Endothelial cell of umbilical vein (primary cell): ENCODE measurements around the gene HKDC1. TPM values are rescaled to one million over a fixed set of nuclear protein-coding genes. Genes with fewer than 3 reads are reported as not detected.

ENCODE experiments used
- BruUV-seq: library from RNA; stranded (reverse); fragments of 400-500 nt; replicated peaks from 2 replicates; lab custom pipeline; 2021; lab: Mats Ljungman, UMichigan
- CTCF ChIA-PET: fragments of 300-600, 350-600 bp; sonication (Branson Sonifier 250); formaldehyde crosslinking; loops from one replicate; lab custom pipeline; 2021; ENCODE audit warnings: antibody characterized with exemption, inconsistent platforms; lab: Charles Lee
- POLR2A ChIA-PET: fragments of 300-600, 350-600 bp; sonication (Branson Sonifier 250); formaldehyde crosslinking; loops from one replicate; lab custom pipeline; 2021; ENCODE audit warnings: antibody characterized with exemption, inconsistent platforms; lab: Charles Lee
- DNase-seq: peaks from one replicate; pipeline ENCODE4 v3.0.0-alpha.2; 2011; ENCODE audit warnings: low read depth, low spot score
- FAIRE-seq: peaks from 2 replicates; lab custom pipeline; 2011; peaks lifted over from hg19 to GRCh38; lab: Jason Lieb, UNC
- H2AFZ ChIP-seq: 2 replicates; pipeline ENCODE4 v1.6.0; 2012; ENCODE audit warnings: low read depth, low read length, control low read depth, inconsistent platforms
- H3K27ac ChIP-seq: 2 replicates; pipeline ENCODE4 v1.5.1; 2011; ENCODE audit warnings: low read depth, mild to moderate bottlenecking, control low read depth, low read length, moderate library complexity; ENCODE audit not compliant: insufficient read depth
- H3K27me3 ChIP-seq, 2 experiments: 2 replicates each; pipeline versions ENCODE4 v1.6.0 to v1.6.1; 2011; ENCODE audit warnings: low read length in 2 of 2, mixed read lengths in 1 of 2; ENCODE audit not compliant: control insufficient read depth in 2 of 2, insufficient read depth in 2 of 2
- H3K36me3 ChIP-seq, 2 experiments: 2 replicates in 1 of 2; 3 replicates in 1 of 2; pipeline ENCODE4 v1.5.1; 2011; ENCODE audit warnings: low read length in 2 of 2, mild to moderate bottlenecking in 1 of 2, moderate library complexity in 1 of 2; ENCODE audit not compliant: control insufficient read depth in 2 of 2, insufficient read depth in 2 of 2; ENCODE audit errors: extremely low read depth in 1 of 2
- H3K4me1 ChIP-seq: 3 replicates; pipeline ENCODE4 v1.5.1; 2011; ENCODE audit warnings: mild to moderate bottlenecking, low read length; ENCODE audit not compliant: control insufficient read depth, insufficient read depth; ENCODE audit errors: extremely low read depth
- H3K4me2 ChIP-seq: 2 replicates; pipeline ENCODE4 v1.6.1; 2011; ENCODE audit warnings: low read length, control low read depth, mixed read lengths; ENCODE audit not compliant: insufficient read depth
- H3K4me3 ChIP-seq, 3 experiments: fragments of 200-600 bp in 1 of 3; sonication (generic), shearing (Covaris generic) in 1 of 3; replicated peaks in 1 of 3; 2 replicates each; pipeline ENCODE4 v1.5.1; 2011 to 2016; ENCODE audit warnings: control low read depth in 3 of 3, low read length in 3 of 3, mild to moderate bottlenecking in 2 of 3, inconsistent platforms in 1 of 3, low read depth in 1 of 3, moderate library complexity in 1 of 3; ENCODE audit not compliant: insufficient read depth in 1 of 3
- H3K79me2 ChIP-seq: 2 replicates; pipeline ENCODE4 v1.6.0; 2012; ENCODE audit warnings: low read length, inconsistent platforms; ENCODE audit not compliant: control insufficient read depth, insufficient read depth
- H3K9ac ChIP-seq: replicated peaks from 2 replicates; pipeline ENCODE3; 2011; ENCODE audit warnings: low read length, control low read depth; ENCODE audit not compliant: insufficient read depth; ENCODE audit errors: extremely low read depth
- H3K9me1 ChIP-seq: replicated peaks from 3 replicates; pipeline ENCODE4 v1.6.0; 2011; ENCODE audit warnings: mild to moderate bottlenecking, low read length; ENCODE audit not compliant: control insufficient read depth, insufficient read depth; ENCODE audit errors: extremely low read depth
- H3K9me3 ChIP-seq: replicated peaks from 2 replicates; pipeline ENCODE4 v1.5.1; 2012; ENCODE audit warnings: low read length, inconsistent platforms; ENCODE audit not compliant: control insufficient read depth, insufficient read depth
- H4K20me1 ChIP-seq: replicated peaks from 2 replicates; pipeline ENCODE3; 2011; ENCODE audit warnings: mild to moderate bottlenecking, low read length; ENCODE audit not compliant: control insufficient read depth, insufficient read depth; ENCODE audit errors: extremely low read depth
- CTCF ChIP-seq, 2 donors: IDR thresholded peaks; 1 replicate in 1 of 2; 2 replicates in 1 of 2; pipeline ENCODE4 v1.5.1; 2011; ENCODE audit warnings: low read length in 2 of 2, mild to moderate bottlenecking in 2 of 2, moderate library complexity in 2 of 2, control low read depth in 1 of 2, inconsistent platforms in 1 of 2, low read depth in 1 of 2; ENCODE audit not compliant: insufficient read depth in 1 of 2; ENCODE audit errors: extremely low read depth in 1 of 2
- EZH2 ChIP-seq: IDR thresholded peaks from 2 replicates; pipeline ENCODE4 v1.6.1; 2012; ENCODE audit warnings: borderline replicate concordance, low read depth, mild to moderate bottlenecking, moderate library complexity, low read length, inconsistent platforms; ENCODE audit not compliant: severe bottlenecking
- FOS ChIP-seq: IDR thresholded peaks from 2 replicates; pipeline ENCODE4 v1.6.1; 2011; ENCODE audit warnings: mild to moderate bottlenecking, low read length, moderate library complexity, borderline replicate concordance; ENCODE audit not compliant: insufficient read depth
- GATA2 ChIP-seq: IDR thresholded peaks from 2 replicates; pipeline ENCODE4 v1.7.0; 2011; ENCODE audit warnings: low read depth, mild to moderate bottlenecking, moderate library complexity, mixed read lengths, low read length; ENCODE audit not compliant: insufficient read length, insufficient read depth
- JUN ChIP-seq: IDR thresholded peaks from 2 replicates; pipeline ENCODE4 v1.6.1; 2011; ENCODE audit warnings: borderline replicate concordance, low read depth; ENCODE audit not compliant: insufficient read length, insufficient read depth
- MYC ChIP-seq: IDR thresholded peaks from one replicate; pipeline ENCODE4 v1.6.1; 2011; ENCODE audit warnings: mild to moderate bottlenecking, low read depth, low read length
- POLR2A ChIP-seq: IDR thresholded peaks from 2 replicates; pipeline ENCODE4 v1.6.1; 2012; ENCODE audit warnings: low read depth, mild to moderate bottlenecking, control low read depth, low read length
- POLR2AphosphoS5 ChIP-seq: IDR thresholded peaks from 2 replicates; pipeline ENCODE4 v1.6.1; 2012; ENCODE audit warnings: low read depth, mild to moderate bottlenecking, control low read depth, low read length, moderate library complexity; ENCODE audit not compliant: insufficient read depth
- dilution Hi-C: fragments of 300-500 bp; cut with MboI; formaldehyde crosslinking; loops from one replicate; pipeline ENCODE4 v1.15.0; 2019; ENCODE audit warnings: low sequenced_read_pairs; ENCODE audit not compliant: extremely low pct_ligation_motif_present
- intact Hi-C: fragments of 100-400 bp; cut with micrococcal nuclease; formaldehyde crosslinking; loops from one replicate; pipeline ENCODE4 v1.10.0; 2022
- polyA plus RNA-seq, 4 experiments: library from polyadenylated mRNA; depleted of rRNA in 3 of 4; stranded (reverse) in 3 of 4; unstranded in 1 of 4; fragments of >200 nt; gene quantifications; 2 replicates each; pipeline versions ENCODE4 v1.2.1 to v1.2.3, GENCODE V29; 2011 to 2012; ENCODE audit warnings: missing spikeins in 1 of 4
- total RNA-seq: library from RNA; stranded (reverse); gene quantifications from 2 replicates; pipeline ENCODE4 v1.2.3, GENCODE V29; 2021
- TF ChIP-seq, protein P1 (sequence below): IDR thresholded peaks from 2 replicates; pipeline ENCODE4 v1.6.1; 2011; ENCODE audit not compliant: insufficient read depth, insufficient read length

Gene HKDC1
- total and polyA plus RNA-seq, 2 donors (not counting 3 experiments of a cell fraction or from before 2014, with no cell fraction given), result not detected

- no peak overlapping the region for H3K4me2 ChIP-seq
- FAIRE-seq (no peak), DNase-seq (no peak)
- intact Hi-C loops (no loop called here), dilution Hi-C loops (no loop called here)
- H3K79me2 ChIP-seq, result no peaks in the 10 kb centered on the region
- ChIA-PET POLR2A (no interaction called here), CTCF (no interaction called here)
- TF ChIP-seq JUN (no peak), MYC (no peak)
- no peak overlapping the region for H3K4me3 ChIP-seq
- H4K20me1 ChIP-seq, result no peaks in the 10 kb centered on the region
- no peak overlapping the region for H2AFZ ChIP-seq
- H3K9me1 ChIP-seq, result no peaks in the 10 kb centered on the region
- peaks cover 0 to 2% of the 10 kb centered on the region in 2 experiments for H3K27me3 ChIP-seq
- no peak overlapping the region for H3K9ac ChIP-seq
- no peak overlapping the region for H3K27ac ChIP-seq
- no TSS peak for BruUV-seq
- no peaks in the 10 kb centered on the region for H3K36me3 ChIP-seq
- H3K4me1 ChIP-seq, result no peaks in the 10 kb centered on the region
- no peaks in the 10 kb centered on the region for H3K9me3 ChIP-seq
Observed at GRCh38 chr10:69254877-69255276, 34.7 kb downstream of the HKDC1 start.

- Histone ChIP-seq H3K9me1 (no peaks in the 10 kb centered on the region), H3K4me2 (no peak overlapping the region), H3K9ac (no peak overlapping the region), H3K9me3 (no peaks in the 10 kb centered on the region), H3K27ac (no peak overlapping the region), H3K36me3 (no peaks in the 10 kb centered on the region), H3K4me3 (no peak overlapping the region), H4K20me1 (no peaks in the 10 kb centered on the region), H2AFZ (no peak overlapping the region), H3K27me3 (peaks cover 4 to 13% of the 10 kb centered on the region in 2 experiments), H3K4me1 (no peaks in the 10 kb centered on the region), H3K79me2 (no peaks in the 10 kb centered on the region)
- FAIRE-seq, result no peak
- DNase-seq, result no peak
- CTCF ChIA-PET, result interaction anchor here (0.9 kb wide), 1 partner anchor 20 kb away, joined by 3 read pairs; no protein-coding TSS in a partner anchor
- intact Hi-C loops (no loop called here), dilution Hi-C loops (no loop called here)
- TF ChIP-seq POLR2AphosphoS5 (no peak), MYC (no peak), EZH2 (no peak), CTCF (IDR thresholded peaks at IDR 0.05; ENCODE audit: extremely low read depth in 1 of 2, insufficient read depth in 1 of 2, low read depth in 1 of 2, low read length in 2 of 2) (no peak), JUN (no peak), FOS (no peak), POLR2A (no peak), GATA2 (no peak)
- TF ChIP-seq, protein P1, sequence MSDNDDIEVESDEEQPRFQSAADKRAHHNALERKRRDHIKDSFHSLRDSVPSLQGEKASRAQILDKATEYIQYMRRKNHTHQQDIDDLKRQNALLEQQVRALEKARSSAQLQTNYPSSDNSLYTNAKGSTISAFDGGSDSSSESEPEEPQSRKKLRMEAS, result no peak
- POLR2A ChIA-PET, result no interaction called here
- no TSS peak for BruUV-seq
Observed at GRCh38 chr10:69259547-69260243, 39.6 kb downstream of the HKDC1 start.
